CD4-positive, alpha-beta T cell treated with Interleukin-6 for 4 hours (primary cell): ENCODE measurements around the gene RBFOX2.
"Not testable (repeated sequence)": the region's sequence is repeated elsewhere in the genome, so short reads cannot be mapped to it uniquely, and the experiment has no call there.

Experiments
- DNase-seq: peaks from one replicate; pipeline ENCODE4 v3.0.0-alpha.2; 2020; ENCODE audit warnings: mixed read lengths

The RBFOX2 gene

GRCh38 chr22:35758394-35758793, 270.2 kb downstream of the RBFOX2 start:
- DNase-seq, result no peak

- no peak for DNase-seq
Observed at GRCh38 chr22:35756722-35757121, 271.9 kb downstream of the RBFOX2 start.

- no peak for DNase-seq
Observed at GRCh38 chr22:35754761-35755160, 273.9 kb downstream of the RBFOX2 start.

GRCh38 chr22:35752863-35753189, 275.8 kb downstream of the RBFOX2 start:
- DNase-seq, result no peak

GRCh38 chr22:35752006-35752862, 276.4 kb downstream of the RBFOX2 start:
- DNase-seq, result no peak

GRCh38 chr22:35749808-35750207, 278.8 kb downstream of the RBFOX2 start:
- no peak for DNase-seq

GRCh38 chr22:35746946-35747703, 281.5 kb downstream of the RBFOX2 start:
- DNase-seq, result no peak

- DNase-seq, result no peak
Observed at GRCh38 chr22:35746248-35746647, 282.4 kb downstream of the RBFOX2 start.

- no peak for DNase-seq
Observed at GRCh38 chr22:35743326-35743860, 285.2 kb downstream of the RBFOX2 start.

GRCh38 chr22:35742342-35743100, 286.1 kb downstream of the RBFOX2 start:
- DNase-seq, result no peak

GRCh38 chr22:35740616-35741015, 288.0 kb downstream of the RBFOX2 start:
- no peak for DNase-seq

GRCh38 chr22:35739931-35740380, 288.7 kb downstream of the RBFOX2 start:
- DNase-seq, result no peak

GRCh38 chr22:35739076-35739930, 289.3 kb downstream of the RBFOX2 start:
- peak; percentile 17 for DNase-seq

- DNase-seq, result not testable (repeated sequence)
Observed at GRCh38 chr22:35737886-35738285, 290.7 kb downstream of the RBFOX2 start.

- DNase-seq, result no peak
Observed at GRCh38 chr22:35736701-35737100, 291.9 kb downstream of the RBFOX2 start.

- DNase-seq, result no peak
Observed at GRCh38 chr22:35736166-35736565, 292.5 kb downstream of the RBFOX2 start.

GRCh38 chr22:35735542-35735941, 293.1 kb downstream of the RBFOX2 start:
- no peak for DNase-seq

- no peak for DNase-seq
Observed at GRCh38 chr22:35734517-35734827, 294.2 kb downstream of the RBFOX2 start.

GRCh38 chr22:35733791-35734516, 294.7 kb downstream of the RBFOX2 start:
- DNase-seq, result no peak

GRCh38 chr22:35733036-35733435, 295.6 kb downstream of the RBFOX2 start:
- no peak for DNase-seq

GRCh38 chr22:35732116-35732515, 296.5 kb downstream of the RBFOX2 start:
- no peak for DNase-seq

GRCh38 chr22:35731321-35731720, 297.3 kb downstream of the RBFOX2 start:
- no peak for DNase-seq
